HG02798 (cell line): ENCODE measurements around the gene VSIG4.

Experiments
- ATAC-seq: cut with Tn5 transposase; IDR thresholded peaks from one replicate; pipeline ENCODE4 v1.9.1; 2021; ENCODE audit warnings: mild to moderate bottlenecking; ENCODE audit not compliant: unreplicated experiment, poor library complexity

The VSIG4 gene

DNA sequence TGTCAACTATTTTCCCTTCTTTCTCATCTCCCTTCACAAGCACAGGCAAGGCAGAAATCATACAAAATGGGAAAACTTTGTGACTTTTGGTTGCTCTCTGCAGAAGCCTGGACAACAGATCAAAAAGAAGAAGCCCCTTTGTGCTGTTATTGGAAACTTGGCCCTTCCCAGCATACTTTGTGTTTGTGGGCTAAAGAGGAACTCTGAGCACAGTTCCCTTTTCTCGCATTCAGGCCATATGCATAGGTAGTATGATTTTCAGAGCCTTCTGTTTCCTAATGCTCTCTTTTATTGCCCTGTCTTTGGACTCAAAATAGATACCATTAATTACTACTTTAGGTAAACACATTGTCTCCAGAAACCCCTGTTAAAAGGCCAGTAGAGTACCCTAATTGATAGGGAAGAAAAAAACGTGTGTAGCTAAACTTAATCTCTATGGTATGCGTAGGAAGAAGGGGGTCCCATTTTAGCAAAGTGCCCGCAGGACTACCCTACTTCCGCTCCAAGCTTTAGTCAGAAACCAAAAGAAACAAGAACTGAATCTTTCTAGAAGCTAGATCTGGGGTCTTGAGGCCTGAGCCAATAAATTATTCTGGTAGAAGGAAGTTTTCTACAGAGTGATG lies 26.6 kb downstream of the VSIG4 start:
- peak; percentile 25 for ATAC-seq

- peak; percentile 49 for ATAC-seq
These were observed 27.8 kb downstream of the VSIG4 start for GRCh38 chrX:66012094-66012534.

DNA sequence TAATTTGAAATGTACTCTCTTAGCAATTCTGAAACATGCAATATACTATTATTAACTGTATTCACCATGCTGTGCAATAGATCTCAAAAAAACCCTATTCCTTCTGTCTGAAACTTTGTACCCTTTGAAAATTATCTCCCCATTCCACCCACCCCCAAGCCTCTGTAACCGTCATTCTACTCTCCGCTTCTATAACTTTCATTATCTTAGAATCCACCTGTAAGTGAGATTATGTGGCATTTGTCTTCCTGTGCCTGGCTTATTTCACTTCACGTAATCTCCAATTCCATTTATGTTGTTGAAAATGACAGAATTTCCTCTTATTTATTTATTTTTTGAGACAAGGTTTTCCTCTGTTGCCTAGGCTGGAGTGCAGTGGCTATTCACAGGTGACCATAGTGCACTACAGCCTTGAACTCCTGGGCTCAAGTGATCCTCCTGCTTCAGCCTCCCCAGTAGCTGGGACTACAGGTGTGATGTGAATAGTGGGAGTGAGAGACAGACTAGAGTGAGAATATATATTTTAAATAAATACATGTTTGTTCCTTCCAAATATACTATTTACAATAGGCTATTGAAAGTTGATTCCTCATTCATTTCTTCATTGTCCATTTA lies 30.5 kb downstream of the VSIG4 start:
- ATAC-seq: no peak

DNA sequence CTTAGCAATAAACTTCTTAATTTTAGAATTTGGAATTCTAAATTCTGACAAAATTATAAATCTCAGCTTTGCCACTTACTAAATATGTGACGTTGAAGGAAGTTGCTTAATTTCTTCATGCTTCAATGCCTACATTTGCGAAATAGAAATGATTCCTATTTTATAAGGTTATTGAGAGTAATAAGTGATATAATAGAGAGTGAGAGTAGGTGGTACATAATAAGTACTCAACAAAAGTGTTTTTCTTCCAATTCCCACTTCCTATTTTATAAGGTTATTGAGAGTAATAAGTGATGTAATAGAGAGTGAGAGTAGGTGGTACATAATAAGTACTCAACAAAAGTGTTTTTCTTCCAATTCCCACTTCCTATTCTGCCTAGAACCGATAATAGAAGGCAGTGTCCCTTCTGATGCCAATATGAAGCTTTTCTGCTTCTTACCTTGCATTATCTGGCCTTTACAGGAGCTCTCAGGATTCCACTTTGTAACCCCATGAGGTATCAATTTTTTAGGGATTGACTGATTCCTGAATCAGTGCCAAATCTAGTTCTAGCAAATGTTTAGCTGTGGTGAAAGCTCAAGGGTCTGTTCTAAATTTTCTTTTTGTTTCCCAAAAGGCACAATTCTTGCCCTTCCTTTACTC lies 31.4 kb downstream of the VSIG4 start:
- ATAC-seq: no peak

GRCh38 chrX:66007851-66008250 lies 32.0 kb downstream of the VSIG4 start:
- ATAC-seq: no peak

- no peak for ATAC-seq
These were observed 33.9 kb downstream of the VSIG4 start for GRCh38 chrX:66005830-66006449.

DNA sequence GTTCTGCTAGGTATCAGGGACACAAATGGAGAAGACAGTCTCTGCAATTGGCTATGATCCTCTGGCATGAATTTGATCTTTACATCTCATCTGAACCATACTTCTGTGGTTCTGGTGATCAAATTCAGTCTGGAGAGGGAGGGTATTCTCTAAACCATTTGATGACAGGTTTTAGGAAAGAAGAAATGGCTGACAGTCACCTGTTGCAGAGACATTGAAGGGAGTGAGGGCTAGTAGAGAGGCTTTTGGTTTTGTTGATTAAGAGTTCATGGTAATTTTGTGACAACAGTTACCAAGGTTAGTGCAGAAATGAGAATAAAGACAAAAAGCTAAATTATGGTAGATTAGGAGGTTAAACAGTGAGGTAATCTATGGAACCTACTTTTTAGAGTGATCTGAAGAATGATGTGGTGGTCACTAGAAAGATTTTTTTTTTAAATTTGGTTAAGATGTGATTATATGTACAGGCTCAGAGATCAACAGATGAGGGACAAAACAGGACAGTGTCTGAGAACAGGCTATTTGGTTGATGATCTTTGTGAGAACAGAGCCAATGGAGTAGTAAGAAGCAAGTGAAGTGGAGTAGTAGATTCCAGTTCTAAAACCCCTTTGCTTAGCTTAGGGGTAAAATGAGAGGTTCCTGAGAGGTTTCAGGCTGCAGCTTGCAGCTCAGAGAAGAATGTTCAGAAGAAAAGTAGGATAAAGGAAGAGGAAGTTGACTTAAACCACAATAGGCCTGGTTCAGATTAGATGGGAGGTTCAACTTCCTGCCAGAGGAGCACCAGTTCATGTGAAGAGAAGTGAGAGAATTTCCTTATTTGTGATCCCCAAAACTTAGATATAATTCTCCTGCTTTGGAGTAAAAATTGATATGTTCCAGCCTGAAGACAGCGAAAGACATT lies 34.7 kb downstream of the VSIG4 start:
- ATAC-seq: no peak

GRCh38 chrX:66002824-66003680 lies 36.8 kb downstream of the VSIG4 start:
- peak; percentile 60 for ATAC-seq

GRCh38 chrX:66001596-66001995 lies 38.3 kb downstream of the VSIG4 start:
- no peak for ATAC-seq

GRCh38 chrX:66000628-66001272 lies 39.1 kb downstream of the VSIG4 start:
- ATAC-seq: no peak

GRCh38 chrX:66000178-66000577 lies 39.7 kb downstream of the VSIG4 start:
- no peak for ATAC-seq

DNA sequence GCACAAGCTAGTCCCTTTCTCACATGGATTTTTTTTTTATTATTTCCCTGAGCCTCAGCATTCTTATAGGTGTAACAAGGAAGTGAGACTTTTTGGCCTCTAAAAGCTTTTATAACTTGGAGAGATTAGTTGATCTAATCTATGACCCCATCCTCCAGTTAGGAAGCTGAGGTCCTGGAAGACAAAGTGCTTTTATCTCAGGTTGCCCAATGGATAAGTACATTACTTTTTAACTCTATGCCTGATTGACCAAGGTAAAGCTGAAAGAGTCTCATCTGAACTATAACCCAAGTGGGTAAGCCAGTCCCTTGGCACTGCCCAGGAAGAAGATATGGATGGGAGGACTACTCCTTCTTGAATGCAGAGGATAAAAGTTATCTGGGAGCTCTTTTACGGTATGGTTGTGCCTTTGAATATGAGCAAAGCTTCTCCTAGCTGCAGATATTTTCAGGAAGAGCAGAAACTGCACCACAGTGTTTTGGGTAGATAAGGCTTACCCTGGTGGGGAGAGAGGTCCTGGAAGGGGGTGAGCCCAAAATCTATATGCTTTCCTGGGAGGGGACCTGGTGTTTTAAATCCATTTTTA lies 40.2 kb downstream of the VSIG4 start:
- no peak for ATAC-seq

DNA sequence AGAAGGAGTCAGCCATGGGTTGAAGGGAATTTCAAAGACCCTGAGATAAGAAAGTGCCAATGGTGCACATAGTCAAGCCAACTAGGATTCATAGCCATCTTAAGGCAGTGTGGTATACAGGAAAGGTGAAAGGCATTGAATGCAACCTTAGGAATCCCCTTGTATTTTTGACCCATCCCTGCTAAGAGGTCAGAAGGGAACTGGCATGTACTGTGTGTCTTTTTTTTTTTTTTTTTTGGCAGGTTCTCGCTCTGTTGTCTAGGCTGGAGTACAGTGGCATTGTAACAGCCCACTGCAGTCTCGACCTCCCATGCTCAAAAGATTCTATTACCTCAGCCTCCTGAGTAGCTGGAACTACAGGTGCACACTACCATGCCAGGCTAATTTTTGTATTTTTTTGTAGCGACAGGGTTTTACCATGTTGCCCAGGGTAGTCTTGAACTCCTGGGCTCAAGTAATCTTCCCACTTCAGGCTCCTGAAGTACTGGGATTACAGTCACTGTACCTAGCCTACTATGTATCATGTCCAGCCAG lies 40.8 kb downstream of the VSIG4 start:
- no peak for ATAC-seq

DNA sequence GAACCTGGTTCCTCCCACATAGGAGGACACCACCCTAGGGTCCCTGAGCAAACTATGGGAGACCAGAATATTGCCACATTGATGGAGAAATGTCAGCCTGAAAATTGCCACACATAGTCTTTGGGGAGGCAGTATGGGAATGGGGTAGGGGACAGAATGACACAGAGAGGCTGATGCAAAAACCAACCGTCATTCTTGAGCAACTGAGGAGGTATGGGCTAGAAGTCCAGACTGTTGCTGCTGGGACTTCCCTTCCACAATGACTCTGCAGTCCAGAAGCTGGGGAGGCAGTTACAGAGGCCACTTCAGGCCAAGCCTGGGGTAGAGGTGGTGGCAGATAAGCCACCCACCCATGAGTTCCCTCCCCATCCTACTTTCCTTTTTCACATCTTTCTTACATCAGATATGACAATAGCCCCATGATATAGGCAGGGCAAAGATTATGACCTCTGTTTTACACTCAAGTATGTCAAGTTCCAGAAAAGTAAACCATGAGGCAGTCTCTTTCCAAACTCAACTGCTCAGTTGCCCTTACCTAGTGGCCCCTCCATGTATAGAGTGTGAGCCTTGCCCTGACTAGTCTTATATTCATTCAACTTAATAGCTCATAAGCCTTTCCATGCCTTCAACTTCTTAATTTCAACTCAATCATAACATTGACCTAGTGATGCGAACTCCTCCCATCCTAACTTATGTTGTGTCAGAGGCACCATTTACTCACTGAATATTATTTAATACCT lies 41.7 kb downstream of the VSIG4 start:
- no peak for ATAC-seq

GRCh38 chrX:65994519-65995506 lies 45.1 kb downstream of the VSIG4 start:
- ATAC-seq: peak; percentile 47

DNA sequence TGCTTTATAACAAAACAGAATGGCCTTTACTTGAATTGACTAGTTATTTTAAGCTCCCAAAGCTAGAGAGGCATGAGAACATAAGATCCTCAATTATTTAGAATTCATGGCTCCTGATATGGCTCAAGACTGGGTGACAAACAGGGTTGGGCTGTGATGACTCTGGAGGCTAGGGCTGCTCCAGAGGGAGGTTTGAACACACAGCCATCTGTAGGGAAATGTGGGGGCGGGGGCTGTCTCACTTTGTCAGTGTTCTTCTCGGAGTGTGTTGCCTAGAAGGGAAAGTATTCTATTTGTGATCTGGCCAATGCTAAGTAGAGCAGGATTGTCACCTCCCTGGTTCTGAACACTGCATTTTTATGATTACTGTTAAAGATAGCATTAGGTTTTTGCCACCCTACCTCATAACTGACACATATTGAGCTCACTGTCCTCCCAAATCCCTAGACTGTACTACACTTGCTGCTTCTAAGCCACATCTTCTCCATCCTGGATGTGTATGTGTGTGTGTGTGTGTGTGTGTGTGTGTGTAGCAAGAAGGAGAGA lies 45.9 kb downstream of the VSIG4 start:
- ATAC-seq: no peak
